HFFc6 (cell line): ENCODE measurements around the gene NEO1. TPM values are rescaled to one million over a fixed set of nuclear protein-coding genes. Genes with fewer than 3 reads are reported as not detected.

Experiments
- DNase-seq: peaks from one replicate; pipeline ENCODE4 v3.0.0-alpha.2; 2018
- H3K27ac Mint-ChIP-seq: 2 replicates; pipeline ENCODE4 v1.8.0; 2020; ENCODE audit warnings: mild to moderate bottlenecking, mixed read lengths
- H3K27me3 Mint-ChIP-seq: 2 replicates; pipeline ENCODE4 v1.8.0; 2021; ENCODE audit warnings: mild to moderate bottlenecking, moderate library complexity, mixed read lengths; ENCODE audit not compliant: insufficient read depth
- H3K36me3 Mint-ChIP-seq: 2 replicates; pipeline ENCODE4 v1.8.0; 2021; ENCODE audit warnings: low read depth, mixed read lengths
- H3K4me1 Mint-ChIP-seq: 2 replicates; pipeline ENCODE4 v1.8.0; 2020; ENCODE audit warnings: low read depth, mixed read lengths
- H3K4me3 Mint-ChIP-seq: 2 replicates; pipeline ENCODE4 v1.8.0; 2020; ENCODE audit warnings: mild to moderate bottlenecking, moderate library complexity, mixed read lengths
- H3K9me3 Mint-ChIP-seq: 2 replicates; pipeline ENCODE4 v1.8.0; 2020; ENCODE audit warnings: mild to moderate bottlenecking, mixed read lengths
- total RNA-seq, 6 experiments: library from RNA; stranded (reverse); fragmentation: NEBNext Ultra II Directional; extraction: Animal tissue kit (Norgen Biotek cat#: 25700); gene quantifications; 2 replicates in 1 of 6; 3 replicates in 5 of 6; pipeline ENCODE4 v1.2.3, GENCODE V29; 2021
- TF ChIP-seq, protein P1 (sequence below): fragments of 200-600 bp; sonication (generic); IDR thresholded peaks from 2 replicates; pipeline ENCODE4 v1.5.0; 2021; ENCODE audit warnings: antibody characterized with exemption, mild to moderate bottlenecking

Gene NEO1
- total RNA-seq, 6 experiments from 2014 or later = 6.4 to 20.3 (median 16.3) TPM

DNA sequence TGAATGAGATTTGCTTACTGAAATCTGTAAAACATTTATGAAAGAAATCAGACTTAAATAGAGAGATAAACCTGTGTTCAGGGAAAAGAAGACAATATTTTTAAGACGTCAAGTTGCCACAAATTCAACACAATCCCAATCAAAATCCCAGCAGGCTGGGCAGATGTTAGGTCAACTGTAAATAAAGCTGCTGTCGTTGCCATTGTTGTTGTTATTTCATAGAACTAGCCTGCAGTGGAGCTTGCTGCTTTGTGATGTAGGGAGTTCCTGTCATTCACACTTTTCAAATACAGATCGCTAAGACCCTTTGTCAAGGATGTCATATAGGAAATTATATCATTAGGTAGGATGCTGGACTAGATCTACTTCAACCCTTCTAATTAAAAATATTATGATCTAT is 123.1 kb downstream of the NEO1 start:
- no peak overlapping the region for H3K4me3 Mint-ChIP-seq
- H3K36me3 Mint-ChIP-seq = no peaks in the 10 kb centered on the region
- H3K27ac Mint-ChIP-seq = no peak overlapping the region
- no peaks in the 10 kb centered on the region for H3K4me1 Mint-ChIP-seq
- DNase-seq = no peak
- H3K9me3 Mint-ChIP-seq = no peaks in the 10 kb centered on the region
- TF ChIP-seq, protein P1, sequence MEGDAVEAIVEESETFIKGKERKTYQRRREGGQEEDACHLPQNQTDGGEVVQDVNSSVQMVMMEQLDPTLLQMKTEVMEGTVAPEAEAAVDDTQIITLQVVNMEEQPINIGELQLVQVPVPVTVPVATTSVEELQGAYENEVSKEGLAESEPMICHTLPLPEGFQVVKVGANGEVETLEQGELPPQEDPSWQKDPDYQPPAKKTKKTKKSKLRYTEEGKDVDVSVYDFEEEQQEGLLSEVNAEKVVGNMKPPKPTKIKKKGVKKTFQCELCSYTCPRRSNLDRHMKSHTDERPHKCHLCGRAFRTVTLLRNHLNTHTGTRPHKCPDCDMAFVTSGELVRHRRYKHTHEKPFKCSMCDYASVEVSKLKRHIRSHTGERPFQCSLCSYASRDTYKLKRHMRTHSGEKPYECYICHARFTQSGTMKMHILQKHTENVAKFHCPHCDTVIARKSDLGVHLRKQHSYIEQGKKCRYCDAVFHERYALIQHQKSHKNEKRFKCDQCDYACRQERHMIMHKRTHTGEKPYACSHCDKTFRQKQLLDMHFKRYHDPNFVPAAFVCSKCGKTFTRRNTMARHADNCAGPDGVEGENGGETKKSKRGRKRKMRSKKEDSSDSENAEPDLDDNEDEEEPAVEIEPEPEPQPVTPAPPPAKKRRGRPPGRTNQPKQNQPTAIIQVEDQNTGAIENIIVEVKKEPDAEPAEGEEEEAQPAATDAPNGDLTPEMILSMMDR = no peak
- peaks cover 2% of the 10 kb centered on the region; the same call in 1 of the 2 replicates for H3K27me3 Mint-ChIP-seq

DNA sequence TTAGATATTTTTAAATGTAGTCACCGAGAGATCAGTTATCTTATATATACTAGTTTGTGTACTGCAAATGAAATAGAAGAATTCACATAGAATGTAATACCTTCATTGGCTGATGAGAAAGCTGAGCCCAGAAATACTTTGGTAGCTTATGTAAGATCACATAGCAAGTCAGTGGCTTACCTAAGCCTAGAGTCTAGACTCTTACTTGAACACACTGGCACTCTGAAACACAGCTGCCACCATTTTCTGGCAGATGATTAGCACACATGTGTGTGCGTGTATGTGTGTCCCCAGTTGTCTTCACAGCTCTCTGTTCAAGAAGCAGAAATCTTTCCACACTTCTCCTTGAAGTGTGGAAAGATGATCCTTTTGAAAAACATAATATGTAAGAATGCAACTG is 124.3 kb downstream of the NEO1 start:
- no peak overlapping the region for H3K4me3 Mint-ChIP-seq
- H3K4me1 Mint-ChIP-seq = no peaks in the 10 kb centered on the region
- peaks cover 6% of the 10 kb centered on the region; the same call in 1 of the 2 replicates for H3K9me3 Mint-ChIP-seq
- H3K27ac Mint-ChIP-seq = no peak overlapping the region
- TF ChIP-seq, protein P1 = no peak
- no peaks in the 10 kb centered on the region for H3K27me3 Mint-ChIP-seq
- no peak for DNase-seq
- peaks cover 5% of the 10 kb centered on the region for H3K36me3 Mint-ChIP-seq

DNA sequence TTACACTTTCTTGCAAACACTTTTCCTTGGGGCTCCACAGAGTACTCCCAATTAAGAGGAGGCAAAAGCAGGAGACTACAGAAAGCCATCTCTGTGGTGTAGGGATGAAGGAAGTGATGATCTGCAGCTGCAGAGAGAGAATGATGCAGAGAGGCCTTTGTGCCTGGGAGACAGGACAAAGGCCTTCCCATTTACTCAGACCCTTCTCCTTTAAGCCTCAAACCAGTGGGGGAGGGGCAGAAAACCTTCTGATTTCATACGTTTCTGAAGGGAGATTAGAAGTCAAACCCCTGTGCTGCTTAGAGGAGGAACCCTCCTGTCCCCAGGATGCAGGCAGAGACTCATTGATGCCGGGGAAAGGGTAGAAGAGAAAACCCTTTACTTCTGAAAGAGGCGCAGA is 130.8 kb downstream of the NEO1 start:
- H3K27ac Mint-ChIP-seq = no peak overlapping the region
- TF ChIP-seq, protein P1 = no peak
- H3K9me3 Mint-ChIP-seq = peaks cover 9% of the 10 kb centered on the region; the same call in 1 of the 2 replicates
- no peaks in the 10 kb centered on the region; the same call in 1 of the 2 replicates for H3K27me3 Mint-ChIP-seq
- no peak for DNase-seq
- H3K4me1 Mint-ChIP-seq = no peaks in the 10 kb centered on the region
- no peak overlapping the region for H3K4me3 Mint-ChIP-seq
- peaks cover 14% of the 10 kb centered on the region for H3K36me3 Mint-ChIP-seq

DNA sequence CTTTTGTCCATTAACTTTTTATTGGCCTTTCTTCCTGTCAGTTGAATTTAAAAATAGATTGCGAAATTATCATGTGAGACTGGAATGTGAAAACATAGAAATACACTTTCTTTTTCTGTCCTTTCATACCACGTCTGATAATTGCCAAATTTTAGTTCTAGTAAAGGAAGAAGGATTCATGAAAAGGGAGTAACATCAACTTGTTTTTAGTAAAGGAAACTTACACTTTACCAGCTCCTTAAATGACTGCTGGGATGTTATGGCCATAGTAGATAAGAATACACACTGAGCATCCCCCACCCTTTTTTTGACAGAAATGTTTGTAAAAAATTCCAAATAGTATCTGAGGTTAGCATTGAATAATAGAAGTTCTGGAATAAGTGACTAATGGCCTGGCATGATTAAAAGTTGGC is 137.9 kb downstream of the NEO1 start:
- TF ChIP-seq, protein P1 = no peak
- Mint-ChIP-seq H3K36me3 (no peaks in the 10 kb centered on the region), H3K4me1 (peaks cover 7% of the 10 kb centered on the region; the same call in 1 of the 2 replicates), H3K27me3 (no peaks in the 10 kb centered on the region; the same call in 1 of the 2 replicates), H3K27ac (no peak overlapping the region), H3K4me3 (no peak overlapping the region), H3K9me3 (no peaks in the 10 kb centered on the region)
- DNase-seq = no peak

DNA sequence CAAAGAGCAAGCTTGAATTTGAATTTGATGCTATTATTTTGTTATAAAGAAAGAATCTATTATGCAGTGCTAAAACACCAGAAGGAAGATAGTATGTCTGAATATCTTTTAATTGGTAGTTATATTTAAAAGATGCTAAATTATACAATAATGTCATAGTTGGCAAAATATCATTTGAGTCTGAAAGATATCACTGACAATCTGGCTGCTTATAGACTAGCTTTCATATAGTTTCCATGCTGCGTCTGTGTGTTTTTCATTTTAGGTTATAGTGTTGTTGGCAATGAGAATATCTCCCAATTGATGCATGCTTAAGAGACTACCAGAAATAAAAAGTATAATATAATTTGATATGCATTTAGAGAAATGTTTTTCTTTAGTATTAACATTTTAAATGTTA is 142.9 kb downstream of the NEO1 start:
- Mint-ChIP-seq H3K9me3 (no peaks in the 10 kb centered on the region), H3K4me3 (no peak overlapping the region), H3K4me1 (peaks cover 12% of the 10 kb centered on the region; the same call in 1 of the 2 replicates), H3K27ac (no peak overlapping the region), H3K27me3 (no peaks in the 10 kb centered on the region; the same call in 1 of the 2 replicates), H3K36me3 (no peaks in the 10 kb centered on the region)
- DNase-seq = no peak
- TF ChIP-seq, protein P1 = no peak

DNA sequence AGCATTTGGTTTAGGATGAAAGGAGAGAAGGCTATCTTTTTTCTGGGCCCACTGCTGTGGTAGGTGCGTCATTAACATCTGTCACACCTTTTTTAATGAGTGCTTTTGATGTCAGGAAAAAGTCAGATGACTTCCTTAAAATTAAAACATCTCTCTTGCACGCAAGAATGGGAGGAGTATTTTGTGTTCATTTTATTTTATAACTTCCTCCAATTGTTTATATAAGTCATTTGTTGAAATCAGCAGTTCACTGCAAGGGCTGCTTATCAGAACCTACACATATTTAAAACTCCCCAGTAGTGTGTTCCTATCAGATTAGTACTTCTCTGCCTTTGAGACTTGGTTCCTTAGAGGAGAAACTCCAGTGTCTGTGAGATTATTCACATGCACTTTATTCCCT is 143.8 kb downstream of the NEO1 start:
- H3K9me3 Mint-ChIP-seq = no peaks in the 10 kb centered on the region
- no peak overlapping the region for H3K4me3 Mint-ChIP-seq
- TF ChIP-seq, protein P1 = no peak
- no peaks in the 10 kb centered on the region for H3K36me3 Mint-ChIP-seq
- H3K4me1 Mint-ChIP-seq = peaks cover 6% of the 10 kb centered on the region; the same call in 1 of the 2 replicates
- no peaks in the 10 kb centered on the region; the same call in 1 of the 2 replicates for H3K27me3 Mint-ChIP-seq
- H3K27ac Mint-ChIP-seq = no peak overlapping the region
- DNase-seq = no peak
